BE2C (cell line): ENCODE measurements around the gene RAB25.

Experiments used
- DNase-seq: peaks from one replicate; pipeline ENCODE4 v3.0.0-alpha.2; 2020
- H3K27me3 ChIP-seq: fragments of 250-450 bp; sonication (Bioruptor Pico); 2 replicates; pipeline ENCODE4 v1.5.1; 2020; ENCODE audit warnings: mild to moderate bottlenecking
- H3K36me3 ChIP-seq: fragments of 250-450 bp; sonication (Bioruptor Pico); 2 replicates; pipeline ENCODE4 v1.5.1; 2020; ENCODE audit warnings: mild to moderate bottlenecking
- H3K4me1 ChIP-seq: fragments of 250-450 bp; sonication (Bioruptor Pico); 2 replicates; pipeline ENCODE4 v1.5.1; 2020
- H3K4me3 ChIP-seq: 2 replicates; pipeline ENCODE4 v1.5.1; 2011; ENCODE audit warnings: low read depth, low read length
- H3K9me3 ChIP-seq: fragments of 250-450 bp; sonication (Bioruptor Pico); 2 replicates; pipeline ENCODE4 v1.5.1; 2020
- TF ChIP-seq, protein P1 (sequence below): IDR thresholded peaks from 2 replicates; pipeline ENCODE4 v1.5.1; 2012; ENCODE audit warnings: mild to moderate bottlenecking, low read depth, low read length

The RAB25 gene

GRCh38 chr1:156074661-156075060 is 13.7 kb downstream of the RAB25 start:
- TF ChIP-seq, protein P1, sequence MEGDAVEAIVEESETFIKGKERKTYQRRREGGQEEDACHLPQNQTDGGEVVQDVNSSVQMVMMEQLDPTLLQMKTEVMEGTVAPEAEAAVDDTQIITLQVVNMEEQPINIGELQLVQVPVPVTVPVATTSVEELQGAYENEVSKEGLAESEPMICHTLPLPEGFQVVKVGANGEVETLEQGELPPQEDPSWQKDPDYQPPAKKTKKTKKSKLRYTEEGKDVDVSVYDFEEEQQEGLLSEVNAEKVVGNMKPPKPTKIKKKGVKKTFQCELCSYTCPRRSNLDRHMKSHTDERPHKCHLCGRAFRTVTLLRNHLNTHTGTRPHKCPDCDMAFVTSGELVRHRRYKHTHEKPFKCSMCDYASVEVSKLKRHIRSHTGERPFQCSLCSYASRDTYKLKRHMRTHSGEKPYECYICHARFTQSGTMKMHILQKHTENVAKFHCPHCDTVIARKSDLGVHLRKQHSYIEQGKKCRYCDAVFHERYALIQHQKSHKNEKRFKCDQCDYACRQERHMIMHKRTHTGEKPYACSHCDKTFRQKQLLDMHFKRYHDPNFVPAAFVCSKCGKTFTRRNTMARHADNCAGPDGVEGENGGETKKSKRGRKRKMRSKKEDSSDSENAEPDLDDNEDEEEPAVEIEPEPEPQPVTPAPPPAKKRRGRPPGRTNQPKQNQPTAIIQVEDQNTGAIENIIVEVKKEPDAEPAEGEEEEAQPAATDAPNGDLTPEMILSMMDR, result no peak
- H3K9me3 ChIP-seq, result no peaks in the 10 kb centered on the region
- DNase-seq, result no peak
- no peak overlapping the region for H3K4me3 ChIP-seq
- H3K36me3 ChIP-seq, result peaks cover 39% of the 10 kb centered on the region
- H3K4me1 ChIP-seq, result peaks cover 9% of the 10 kb centered on the region; the same call in 1 of the 2 replicates
- no peaks in the 10 kb centered on the region for H3K27me3 ChIP-seq

- DNase-seq, result no peak
- Histone ChIP-seq H3K4me1 (peaks cover 9% of the 10 kb centered on the region; the same call in 1 of the 2 replicates), H3K4me3 (no peak overlapping the region), H3K27me3 (no peaks in the 10 kb centered on the region), H3K9me3 (no peaks in the 10 kb centered on the region), H3K36me3 (peaks cover 41% of the 10 kb centered on the region)
- TF ChIP-seq, protein P1, result no peak
Measured at GRCh38 chr1:156075162-156075561, 14.2 kb downstream of the RAB25 start.

GRCh38 chr1:156075775-156076204 is 14.8 kb downstream of the RAB25 start:
- peaks cover 41% of the 10 kb centered on the region for H3K36me3 ChIP-seq
- TF ChIP-seq, protein P1, result no peak
- H3K27me3 ChIP-seq, result no peaks in the 10 kb centered on the region
- DNase-seq, result no peak
- no peak overlapping the region for H3K4me3 ChIP-seq
- H3K9me3 ChIP-seq, result no peaks in the 10 kb centered on the region
- H3K4me1 ChIP-seq, result peaks cover 5% of the 10 kb centered on the region; the same call in 1 of the 2 replicates

- H3K27me3 ChIP-seq, result no peaks in the 10 kb centered on the region
- peak; percentile 50 for DNase-seq
- no peak overlapping the region; the same call in 1 of the 2 replicates for H3K4me3 ChIP-seq
- H3K9me3 ChIP-seq, result no peaks in the 10 kb centered on the region
- TF ChIP-seq, protein P1, result no peak
- H3K36me3 ChIP-seq, result peaks cover 41% of the 10 kb centered on the region
- peaks cover 5% of the 10 kb centered on the region; the same call in 1 of the 2 replicates for H3K4me1 ChIP-seq
Measured at GRCh38 chr1:156076609-156077429, 15.9 kb downstream of the RAB25 start.

DNA sequence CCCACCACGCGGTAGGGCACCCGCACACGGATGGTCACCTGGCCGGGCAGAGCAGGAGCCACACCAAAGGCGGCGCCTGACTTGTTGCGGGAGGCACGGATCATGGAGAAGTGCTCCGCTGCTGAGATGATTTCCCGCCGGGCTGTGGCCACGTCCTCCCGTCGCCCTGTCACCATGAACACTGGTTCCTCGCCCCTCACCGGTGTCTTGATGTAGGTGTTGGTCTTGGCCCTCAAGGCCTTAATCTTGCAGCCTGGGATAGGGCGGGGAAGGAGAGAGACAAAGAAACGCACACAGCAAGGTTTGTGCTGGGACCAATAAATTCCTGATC is 16.4 kb downstream of the RAB25 start:
- H3K4me1 ChIP-seq, result peaks cover 5% of the 10 kb centered on the region; the same call in 1 of the 2 replicates
- H3K36me3 ChIP-seq, result peaks cover 41% of the 10 kb centered on the region
- DNase-seq, result no peak
- no peaks in the 10 kb centered on the region for H3K27me3 ChIP-seq
- no peaks in the 10 kb centered on the region for H3K9me3 ChIP-seq
- H3K4me3 ChIP-seq, result no peak overlapping the region
- TF ChIP-seq, protein P1, result no peak

DNA sequence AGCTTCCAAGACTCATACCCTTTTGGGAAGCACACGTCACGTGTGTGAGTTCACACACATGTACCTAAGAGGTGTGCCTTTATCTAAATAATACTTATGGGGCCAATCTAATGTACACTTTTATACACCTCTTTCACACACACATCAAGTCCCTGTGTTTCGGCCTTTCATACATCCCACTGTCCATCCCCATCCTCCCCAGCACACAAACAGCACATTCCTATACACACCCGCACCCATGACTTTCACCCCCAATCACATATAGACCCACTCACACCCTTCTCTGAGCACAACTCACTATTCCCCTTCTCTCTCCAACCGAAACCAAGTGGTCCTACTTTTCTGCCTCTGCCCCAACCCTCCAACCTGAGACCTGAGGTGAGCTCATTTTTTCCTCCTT is 17.8 kb downstream of the RAB25 start:
- Histone ChIP-seq H3K9me3 (no peaks in the 10 kb centered on the region), H3K4me1 (peaks cover 5% of the 10 kb centered on the region; the same call in 1 of the 2 replicates), H3K4me3 (no peak overlapping the region), H3K36me3 (peaks cover 41% of the 10 kb centered on the region), H3K27me3 (no peaks in the 10 kb centered on the region)
- TF ChIP-seq, protein P1, result no peak
- no peak for DNase-seq
